Measurements from ENCODE around the gene P2RY2.

The P2RY2 gene

DNA sequence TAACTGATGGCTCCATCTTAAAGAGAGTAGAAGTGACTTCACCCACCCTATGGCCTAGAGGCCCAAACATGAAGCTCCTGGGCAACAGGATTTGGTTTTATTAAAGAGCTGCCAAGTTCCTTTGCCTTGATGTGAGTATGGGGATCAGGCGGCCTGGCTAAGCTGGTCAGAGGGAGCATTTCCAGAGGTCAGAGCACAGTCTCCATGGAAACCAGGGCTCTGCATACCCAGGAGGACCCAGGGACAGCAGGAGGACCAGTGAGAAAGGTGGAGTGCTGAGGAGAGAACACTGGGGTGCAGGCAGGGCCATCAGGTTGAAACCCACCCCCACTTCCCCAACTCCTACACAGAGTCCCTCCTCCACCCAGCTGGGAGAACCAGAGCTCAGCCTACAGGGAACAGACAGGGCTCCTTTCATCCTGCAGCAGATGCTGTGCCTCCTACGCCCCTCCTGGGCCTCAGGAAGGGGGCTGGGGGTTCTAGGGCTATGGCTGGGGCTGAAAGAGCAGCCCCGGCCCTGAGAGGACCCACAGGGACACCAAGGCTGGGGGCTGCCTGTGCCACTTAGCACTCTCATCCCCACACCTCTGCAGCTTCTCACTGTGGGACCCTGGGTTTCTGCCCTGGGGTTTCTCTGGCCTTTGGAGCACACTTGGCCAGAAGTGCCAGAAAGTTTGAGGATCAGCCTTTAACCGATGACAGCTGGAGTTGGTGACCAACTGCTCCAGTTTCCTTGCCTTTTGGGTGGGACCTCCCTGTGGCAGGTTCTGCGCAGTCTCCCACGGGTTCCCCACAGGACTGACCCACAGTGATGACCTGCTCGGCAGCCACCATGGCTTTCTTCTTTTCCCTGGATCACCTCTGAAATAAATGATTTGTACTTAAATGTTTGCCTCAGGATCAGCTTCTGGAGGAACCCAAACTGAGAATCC lies 40.3 kb downstream of the P2RY2 start:
- Mint-ChIP-seq H3K4me3 (no peak overlapping the region), H3K27ac (peak overlapping the region; percentile 94 to 98 (median 97)), H3K36me3 (ENCODE audit: low read depth) (no peaks in the 10 kb centered on the region), H3K9me3 (peaks cover 6% of the 10 kb centered on the region), H3K4me1 (peaks cover 16% of the 10 kb centered on the region), H3K27me3 (ENCODE audit: low read depth) (no peaks in the 10 kb centered on the region)
- TF ChIP-seq CTCF (IDR thresholded peaks at IDR 0.05; ENCODE audit: unreplicated experiment in 3 of 3), result no peak

DNA sequence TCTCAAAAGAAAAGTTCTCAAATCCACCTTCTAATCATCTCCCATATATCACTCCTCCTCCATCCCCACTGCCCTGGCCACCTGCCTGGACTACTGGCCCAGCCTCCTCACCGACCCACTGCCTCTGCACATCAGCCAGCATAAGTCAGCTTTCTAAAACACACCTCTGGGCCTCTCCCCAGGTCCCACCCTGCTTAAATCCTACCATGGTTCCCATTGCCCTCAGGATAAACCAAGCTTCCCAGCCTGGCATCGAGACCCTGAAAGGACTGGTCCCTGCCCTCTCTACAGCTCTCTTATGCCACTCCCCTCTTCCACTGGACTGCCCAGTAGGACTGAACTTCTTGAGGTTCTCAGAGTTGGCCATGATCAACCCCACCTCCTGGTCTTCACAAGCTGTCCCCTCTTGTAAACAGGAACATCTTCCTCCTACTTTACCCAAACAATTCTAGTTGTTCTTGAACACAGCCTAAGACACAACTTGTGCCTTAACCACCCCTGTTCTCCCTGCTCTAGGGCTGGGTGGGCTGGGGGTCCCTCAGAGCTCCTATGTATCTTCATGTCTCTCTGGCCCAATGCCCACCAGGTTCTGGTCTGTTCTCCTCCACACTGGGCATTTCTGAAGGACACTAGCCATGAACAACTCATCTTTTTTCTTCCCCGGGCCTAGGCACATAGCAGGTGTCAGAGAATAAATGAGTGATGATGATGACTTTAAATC lies 41.5 kb downstream of the P2RY2 start:
- H3K9me3 Mint-ChIP-seq, result peaks cover 6% of the 10 kb centered on the region
- H3K4me3 Mint-ChIP-seq, result no peak overlapping the region
- peaks cover 1% of the 10 kb centered on the region for H3K27me3 Mint-ChIP-seq (ENCODE audit: low read depth)
- no peak for TF ChIP-seq CTCF (IDR thresholded peaks at IDR 0.05; ENCODE audit: unreplicated experiment in 3 of 3)
- H3K27ac Mint-ChIP-seq, result peak overlapping the region; percentile 47 to 97 (median 68)
- H3K4me1 Mint-ChIP-seq, result peaks cover 16% of the 10 kb centered on the region
- H3K36me3 Mint-ChIP-seq (ENCODE audit: low read depth), result no peaks in the 10 kb centered on the region

GRCh38 chr11:73260127-73260457 lies 42.0 kb downstream of the P2RY2 start:
- no peak overlapping the region for H3K27ac Mint-ChIP-seq

DNA sequence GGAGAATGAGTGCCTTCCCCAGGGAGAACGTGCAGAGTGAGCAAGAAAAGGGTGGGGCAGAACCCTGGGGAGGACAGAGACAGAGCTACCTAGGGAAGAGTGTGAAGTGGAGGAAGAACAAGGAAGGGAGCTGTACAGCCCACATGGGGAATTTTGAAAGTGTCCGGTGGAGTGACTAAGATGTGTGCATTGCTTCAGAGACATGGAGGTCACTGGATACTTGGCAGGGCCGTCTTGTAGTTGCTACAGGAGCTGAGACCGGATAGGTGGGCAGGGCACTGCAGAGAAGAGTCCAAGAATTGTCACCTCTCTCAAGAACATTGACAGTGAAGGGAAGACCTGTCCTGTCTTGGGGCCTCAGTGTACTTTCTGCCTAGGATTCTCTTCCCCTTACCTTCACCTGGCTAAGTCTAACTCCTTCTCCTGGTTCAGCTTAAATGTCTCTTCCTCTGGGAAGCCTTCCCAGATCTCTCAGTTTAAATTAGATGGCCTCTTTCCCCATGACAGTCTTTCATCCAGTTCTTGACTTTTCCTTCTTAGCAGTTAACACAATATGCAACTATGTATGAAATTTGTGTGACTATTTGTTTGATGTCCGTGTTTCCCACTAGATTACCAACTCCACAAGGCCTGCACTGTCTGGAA lies 44.9 kb downstream of the P2RY2 start:
- TF ChIP-seq CTCF (IDR thresholded peaks at IDR 0.05; ENCODE audit: unreplicated experiment in 3 of 3), result no peak
- Mint-ChIP-seq H3K9me3 (peaks cover 6% of the 10 kb centered on the region), H3K36me3 (ENCODE audit: low read depth) (no peaks in the 10 kb centered on the region), H3K27me3 (ENCODE audit: low read depth) (peaks cover 25% of the 10 kb centered on the region), H3K27ac (no peak overlapping the region), H3K4me3 (no peak overlapping the region), H3K4me1 (peaks cover 27% of the 10 kb centered on the region)

More at GRCh38 chr11:73260127-73260457, 42.0 kb downstream of the P2RY2 start:
- H3K4me1 Mint-ChIP-seq, result peaks cover 16% of the 10 kb centered on the region
- TF ChIP-seq CTCF (IDR thresholded peaks at IDR 0.05; ENCODE audit: unreplicated experiment in 3 of 3), result no peak
- no peaks in the 10 kb centered on the region for H3K36me3 Mint-ChIP-seq (ENCODE audit: low read depth)
- H3K9me3 Mint-ChIP-seq, result peaks cover 6% of the 10 kb centered on the region
- H3K4me3 Mint-ChIP-seq, result no peak overlapping the region
- H3K27me3 Mint-ChIP-seq (ENCODE audit: low read depth), result peaks cover 7% of the 10 kb centered on the region

DNA sequence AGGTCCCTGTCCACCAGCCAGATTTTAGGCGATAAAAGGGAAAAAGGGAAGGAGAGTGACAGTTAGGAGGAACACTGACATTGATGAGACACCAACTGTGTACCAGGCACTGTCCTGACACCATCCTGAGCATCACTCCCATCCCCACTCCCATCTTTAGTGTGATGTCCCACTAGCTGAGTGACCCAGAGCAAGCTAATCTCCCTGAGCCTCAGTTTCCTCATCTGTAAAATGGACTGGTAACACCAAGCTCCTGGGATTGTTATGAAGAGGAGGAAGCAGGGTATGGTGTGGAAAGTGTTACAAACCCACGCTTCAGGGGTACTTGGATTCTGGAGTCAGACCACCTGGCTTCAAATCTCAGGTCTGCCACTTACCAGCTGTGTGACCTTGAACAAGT lies 45.6 kb downstream of the P2RY2 start:
- no peaks in the 10 kb centered on the region for H3K36me3 Mint-ChIP-seq (ENCODE audit: low read depth)
- H3K9me3 Mint-ChIP-seq, result peaks cover 6% of the 10 kb centered on the region
- peaks cover 24% of the 10 kb centered on the region for H3K4me1 Mint-ChIP-seq
- TF ChIP-seq CTCF (IDR thresholded peaks at IDR 0.05; ENCODE audit: unreplicated experiment in 3 of 3), result no peak
- no peak overlapping the region for H3K27ac Mint-ChIP-seq
- no peak overlapping the region for H3K4me3 Mint-ChIP-seq
- peaks cover 28% of the 10 kb centered on the region for H3K27me3 Mint-ChIP-seq (ENCODE audit: low read depth)

Measured in nephron (organoid).